AG20443 (cell line): ENCODE results near the gene FBXO21.

Experiments used
- DNase-seq: peaks from one replicate; pipeline ENCODE4 v3.0.0; 2012; ENCODE audit warnings: low spot score, mixed read lengths

FBXO21 gene

DNA sequence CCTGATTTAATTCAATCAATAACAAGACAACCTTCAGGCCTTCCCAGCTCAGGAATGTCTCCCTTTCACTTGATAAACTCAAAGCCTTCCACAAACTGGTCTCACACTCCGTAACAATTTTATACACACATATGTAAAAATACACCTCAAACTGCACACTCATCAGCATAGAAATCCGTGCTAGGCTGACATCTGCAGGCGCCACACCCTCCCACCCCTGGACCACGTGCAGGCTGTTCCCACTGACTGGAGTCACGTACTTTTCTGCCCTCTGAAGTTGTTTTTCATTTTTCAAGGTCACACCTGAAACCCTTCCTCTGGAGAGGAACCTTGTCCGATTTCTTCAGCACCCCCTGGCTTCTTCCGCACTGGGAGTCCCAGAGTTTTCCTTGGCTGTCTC, 27.6 kb downstream of the FBXO21 start:
- DNase-seq, result no peak

DNA sequence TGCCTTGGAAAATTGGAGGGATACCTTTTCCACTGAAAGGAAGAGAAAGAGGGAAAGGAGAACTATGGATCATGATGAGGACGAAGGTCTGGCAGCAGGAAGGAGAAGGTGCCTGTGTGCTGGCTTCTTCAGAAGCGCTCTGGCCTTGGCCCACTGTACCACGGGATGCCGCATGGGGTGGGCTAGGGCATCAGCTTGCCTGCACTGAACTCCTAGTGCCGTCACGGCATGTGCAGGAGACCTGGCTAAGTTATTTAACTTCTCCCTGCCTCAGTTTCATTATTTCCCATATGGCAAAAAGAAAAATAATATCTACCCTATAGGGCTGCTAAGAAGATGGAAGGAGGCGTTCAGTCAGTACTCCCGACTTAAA, 28.1 kb downstream of the FBXO21 start:
- DNase-seq, result no peak

DNA sequence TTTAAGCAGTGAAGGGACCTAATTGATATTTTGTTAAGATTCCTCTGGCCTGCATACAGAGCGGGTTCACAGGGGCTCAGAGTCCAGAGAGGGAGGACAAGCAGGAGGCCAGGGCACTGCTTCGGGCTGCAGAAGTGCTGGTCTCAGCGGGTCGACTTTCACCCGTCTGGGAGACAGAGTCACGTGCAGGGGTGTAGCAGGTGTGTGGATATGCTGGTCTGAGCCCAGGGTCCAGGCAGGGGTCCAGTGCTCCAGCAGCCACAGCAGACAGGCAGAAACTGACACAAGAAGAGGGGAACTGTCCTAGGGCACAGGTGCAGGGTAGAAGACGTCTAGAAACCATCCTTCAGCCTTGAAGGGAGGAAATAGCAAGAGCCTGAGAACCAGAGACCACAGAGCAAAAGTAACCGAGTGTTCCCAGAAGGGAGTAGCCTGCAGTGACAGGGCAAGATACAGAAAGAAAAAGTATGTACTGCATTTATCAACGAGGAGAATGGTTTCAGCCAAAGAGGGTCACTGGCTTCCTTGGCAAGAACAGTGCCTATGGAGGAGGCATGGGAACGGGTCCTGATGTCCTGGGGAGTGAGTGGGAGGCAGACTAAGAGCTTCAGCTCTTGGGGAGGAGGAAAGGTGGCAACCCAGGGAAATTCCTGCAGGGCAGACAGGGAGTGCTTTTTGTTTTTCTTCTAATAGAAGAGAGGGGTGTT, 28.7 kb downstream of the FBXO21 start:
- no peak for DNase-seq

DNA sequence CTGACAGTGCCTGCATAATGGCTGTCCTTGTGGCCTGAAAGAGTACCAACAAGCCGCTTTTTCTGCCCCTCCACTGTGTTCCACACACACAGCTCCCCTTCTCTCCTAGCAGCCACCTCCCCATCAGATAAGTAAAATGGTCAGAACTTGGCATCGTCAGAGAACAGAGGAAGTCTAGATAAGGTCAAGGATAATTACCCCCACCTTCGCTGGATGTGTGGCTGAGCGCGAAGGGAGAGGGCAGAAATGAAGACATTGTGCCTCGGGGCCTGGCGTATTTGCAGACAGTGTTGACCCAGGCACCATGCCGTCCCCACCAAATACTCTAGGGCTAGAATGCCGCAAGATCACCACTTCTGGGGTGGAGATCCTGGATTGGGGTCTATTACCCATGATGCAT, 30.6 kb downstream of the FBXO21 start:
- no peak for DNase-seq

DNA sequence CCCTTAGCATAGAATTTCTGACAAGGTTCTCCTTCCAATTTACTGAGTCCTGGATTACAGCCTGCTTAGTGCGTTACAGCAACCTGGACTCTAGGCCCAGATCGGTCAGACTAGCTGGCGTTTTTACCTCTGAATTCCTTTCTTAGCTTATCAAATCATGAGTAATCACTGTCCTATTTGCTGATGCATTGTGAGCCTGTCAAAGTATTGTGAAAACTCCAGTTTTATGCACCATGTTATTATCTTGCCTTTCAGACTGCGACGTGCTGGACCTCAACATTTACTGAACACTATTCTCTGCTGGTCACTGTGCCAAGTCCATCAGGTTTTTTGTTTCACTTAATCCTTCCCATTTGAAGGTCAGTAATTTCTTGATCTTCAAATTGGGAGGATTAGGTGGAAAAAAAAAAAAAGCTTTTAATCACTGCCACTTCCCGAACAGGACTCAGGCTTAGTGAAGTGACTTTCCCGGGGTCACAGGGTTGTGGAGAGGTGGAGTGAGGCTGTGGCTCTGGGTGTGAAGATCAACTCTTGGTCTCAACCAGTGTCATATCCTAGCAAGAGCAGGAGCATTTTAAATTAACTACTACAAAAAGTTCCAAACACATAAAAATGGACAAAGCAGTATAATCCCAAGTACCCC, 31.2 kb downstream of the FBXO21 start:
- no peak for DNase-seq

DNA sequence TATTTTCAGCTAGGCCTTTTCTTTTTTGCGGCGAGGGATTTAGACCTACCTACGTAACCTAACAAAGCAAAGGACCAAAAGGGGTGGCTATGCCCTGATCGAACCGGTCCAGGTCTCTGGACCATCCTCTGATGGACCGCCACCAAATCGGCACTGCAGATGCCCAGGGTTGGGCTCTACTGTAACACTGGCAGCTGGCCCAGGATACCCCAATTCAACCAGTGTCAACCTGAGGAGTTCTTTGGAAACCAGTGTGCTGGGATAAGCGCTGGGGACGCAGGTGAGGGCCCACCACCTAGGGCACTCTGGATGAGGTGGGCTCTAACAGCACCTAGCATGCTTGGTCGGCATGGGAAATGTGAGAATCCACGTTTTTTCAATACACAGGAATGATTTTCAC, 32.2 kb downstream of the FBXO21 start:
- no peak for DNase-seq

DNA sequence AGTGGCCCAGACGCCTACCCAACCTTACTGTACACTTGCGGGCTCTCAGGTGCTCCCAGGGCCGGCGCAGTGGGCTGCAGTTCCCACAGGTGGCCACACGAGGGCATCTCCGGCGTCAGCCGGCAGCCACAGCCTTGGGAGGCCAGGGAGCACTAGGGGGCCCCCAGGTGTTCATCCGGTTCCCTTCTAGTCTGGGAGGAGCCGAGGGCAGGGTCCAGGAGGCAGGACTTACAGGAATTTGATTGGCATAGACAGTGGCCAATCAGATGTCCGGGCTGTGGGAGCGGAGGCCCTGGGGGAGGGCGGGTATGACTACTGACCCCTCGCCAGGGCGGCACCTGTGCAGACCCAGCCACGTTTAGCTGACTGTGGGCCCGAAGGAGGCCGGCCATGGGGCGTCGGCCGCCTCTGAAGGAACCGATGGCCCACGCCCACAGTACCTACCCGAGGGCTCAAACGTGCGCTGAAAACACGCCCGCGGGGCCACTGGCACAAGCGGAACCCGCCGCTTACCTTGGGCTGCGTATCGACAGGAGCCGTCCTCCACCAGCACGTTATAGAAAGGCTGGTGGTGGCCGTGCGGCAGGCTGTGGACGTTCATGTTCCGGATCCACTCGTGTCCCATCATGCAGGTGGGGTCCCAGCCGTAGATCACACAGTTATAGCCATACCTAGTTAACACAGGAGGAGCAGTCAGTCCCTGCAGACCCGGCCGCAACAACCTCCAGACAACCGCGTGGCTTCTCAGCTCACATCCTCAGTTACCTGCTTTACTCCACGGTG, 34.8 kb downstream of the FBXO21 start:
- peak; percentile 46 for DNase-seq

DNA sequence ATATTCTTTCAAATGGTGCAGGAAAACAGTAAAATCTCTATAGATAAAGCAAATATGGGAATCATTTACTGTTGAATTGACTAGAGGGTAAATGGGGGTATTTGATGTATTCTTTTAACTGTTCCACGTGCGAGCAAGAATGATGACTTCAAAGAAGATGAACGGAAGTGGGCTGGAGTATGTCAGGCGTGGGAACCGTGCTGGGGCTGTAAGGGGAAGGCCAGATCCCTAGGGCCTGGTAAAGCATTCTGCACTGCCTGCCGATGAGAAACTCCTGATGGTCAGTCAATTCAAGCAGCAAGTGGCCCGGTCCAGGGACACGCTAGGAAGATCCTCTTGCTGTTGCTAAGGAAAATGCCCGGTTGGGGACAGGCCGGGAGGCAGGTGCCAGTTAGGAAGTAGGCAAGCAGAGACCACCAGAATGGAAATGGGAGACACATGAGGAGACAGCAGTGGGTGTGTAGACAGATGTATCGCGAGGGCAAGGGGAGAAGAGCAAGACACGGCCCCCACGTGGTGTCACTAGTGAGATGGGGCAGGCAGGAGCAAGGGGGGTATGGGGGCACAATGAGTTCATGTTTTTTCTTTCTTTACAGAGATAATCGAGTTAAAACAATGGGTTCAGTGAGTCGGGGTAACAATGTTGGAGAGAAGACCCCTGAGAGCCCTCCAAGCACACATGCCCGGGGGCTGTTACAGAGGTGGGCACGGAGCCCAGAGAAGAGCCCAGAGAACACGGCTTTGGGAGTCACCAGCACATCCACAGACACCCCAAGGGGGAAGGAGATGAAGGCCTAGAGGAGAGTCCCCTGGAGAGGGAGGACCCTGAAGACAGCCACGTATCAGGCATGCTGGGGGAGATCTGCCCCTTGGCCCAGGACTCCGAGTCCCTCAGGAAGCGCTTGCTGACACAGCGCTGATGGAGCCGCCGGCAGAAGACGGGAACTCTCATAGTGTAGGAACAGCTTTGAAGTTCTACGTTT, 37.2 kb downstream of the FBXO21 start:
- DNase-seq, result no peak

DNA sequence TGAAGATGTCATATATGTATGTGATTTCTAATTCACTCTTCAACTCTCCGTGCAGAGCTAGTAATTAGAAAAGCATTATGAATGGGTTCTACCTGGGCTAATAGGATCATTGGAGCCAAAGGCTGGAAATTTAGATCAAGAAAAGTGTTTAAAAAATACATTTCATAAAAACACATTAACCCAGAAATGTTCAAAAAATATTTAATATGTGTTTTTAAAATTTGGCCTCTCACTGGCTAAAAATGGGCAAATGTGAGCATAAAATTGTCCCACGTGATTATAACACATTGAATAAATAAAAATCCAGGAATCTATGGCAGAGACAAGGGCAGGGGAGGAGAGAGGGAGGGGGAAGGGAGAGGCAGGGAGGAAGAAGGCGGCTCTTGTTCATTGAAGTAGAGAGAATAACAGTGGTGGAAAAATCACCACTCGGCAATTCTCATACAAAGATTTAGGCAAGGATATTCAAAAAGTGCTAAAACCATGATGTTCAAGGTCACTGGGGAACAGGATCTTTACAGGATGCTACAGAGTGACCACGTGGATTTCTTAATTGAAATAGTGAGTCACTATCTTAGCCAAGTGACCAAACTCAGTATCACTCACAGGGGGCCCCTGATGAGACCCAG, 38.8 kb downstream of the FBXO21 start:
- DNase-seq, result no peak

DNA sequence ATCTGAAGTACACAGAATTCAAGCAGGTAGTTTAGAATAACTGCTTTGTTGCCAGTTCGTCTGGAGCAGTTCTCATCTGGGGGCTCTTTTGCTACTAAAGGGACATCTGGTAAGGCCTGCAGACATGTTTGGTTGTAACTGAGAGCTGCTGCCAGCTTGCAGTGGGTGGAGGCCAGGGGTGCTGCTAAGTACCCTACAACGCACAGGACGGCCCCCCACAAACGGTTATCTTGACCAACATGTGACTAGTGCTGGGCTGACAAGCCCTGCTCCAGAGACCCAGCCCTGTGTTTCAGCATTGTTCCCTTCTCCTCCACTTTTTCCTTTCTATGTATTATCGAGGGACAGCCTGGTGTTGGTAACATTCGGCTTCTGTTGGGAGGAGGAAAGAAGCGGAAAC, 40.8 kb downstream of the FBXO21 start:
- no peak for DNase-seq

DNA sequence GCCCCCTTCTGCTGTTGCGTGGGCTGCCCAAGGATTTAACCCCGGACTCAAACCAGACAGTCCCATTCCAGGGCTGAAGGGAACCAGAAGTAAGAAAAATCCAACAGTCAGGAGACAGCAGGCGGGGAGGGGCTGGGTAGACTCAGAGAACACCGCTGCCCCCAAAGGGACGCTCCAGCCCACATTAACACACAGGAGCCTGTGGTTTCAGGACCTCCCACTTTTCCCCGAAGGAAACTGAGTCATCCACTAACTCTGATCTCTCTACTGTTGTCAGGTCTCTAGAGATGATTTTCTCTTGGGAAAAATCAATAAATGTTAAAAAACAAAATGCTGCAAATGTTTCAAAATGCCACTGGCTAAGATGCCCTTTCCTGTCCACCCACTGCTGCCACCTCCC, 41.6 kb downstream of the FBXO21 start:
- DNase-seq, result no peak

DNA sequence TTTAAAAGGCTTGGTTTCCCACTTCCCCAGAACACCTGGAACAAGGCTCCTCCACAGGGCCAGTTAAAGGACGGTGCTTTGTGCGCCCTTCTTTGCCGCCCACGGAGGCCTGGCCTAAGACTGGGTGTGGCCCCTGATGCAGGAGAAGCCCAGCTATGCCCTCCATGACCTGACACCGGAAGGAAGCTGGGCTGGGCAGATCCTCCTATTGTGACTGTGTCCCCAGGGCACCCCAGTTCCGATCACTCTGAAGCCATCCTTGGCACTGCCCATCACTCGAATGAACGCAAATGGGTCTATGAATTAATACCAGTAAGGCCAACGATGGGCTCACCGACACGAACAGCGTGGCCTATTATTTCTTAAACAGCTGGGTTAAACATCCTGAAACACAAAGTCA, 42.6 kb downstream of the FBXO21 start:
- no peak for DNase-seq

DNA sequence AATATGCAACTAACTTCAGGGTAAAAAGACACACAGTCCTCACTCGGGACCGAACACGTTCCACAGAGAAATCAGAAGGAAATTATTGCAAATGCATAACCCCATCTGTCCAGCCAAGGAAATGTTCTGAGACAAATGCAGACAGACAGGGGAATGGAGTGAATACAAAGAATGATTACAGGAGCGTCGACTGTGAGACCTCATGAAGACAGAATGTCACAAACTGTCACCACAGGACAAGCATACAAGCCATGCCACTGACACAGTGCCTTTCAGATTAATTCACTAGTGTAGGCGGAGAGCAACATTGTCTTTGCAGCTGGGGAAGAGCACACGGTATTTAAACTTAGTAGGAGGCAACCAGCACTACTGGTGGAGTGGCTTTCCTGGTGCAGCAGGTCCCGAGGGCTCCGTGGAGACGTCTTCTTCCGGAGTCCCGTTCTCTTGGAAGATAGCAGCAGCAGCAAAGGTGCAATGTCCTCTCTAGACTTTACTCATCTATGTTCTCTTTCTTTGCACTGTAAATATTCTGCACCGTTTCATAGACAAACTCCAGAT, 44.6 kb downstream of the FBXO21 start:
- DNase-seq, result no peak

DNA sequence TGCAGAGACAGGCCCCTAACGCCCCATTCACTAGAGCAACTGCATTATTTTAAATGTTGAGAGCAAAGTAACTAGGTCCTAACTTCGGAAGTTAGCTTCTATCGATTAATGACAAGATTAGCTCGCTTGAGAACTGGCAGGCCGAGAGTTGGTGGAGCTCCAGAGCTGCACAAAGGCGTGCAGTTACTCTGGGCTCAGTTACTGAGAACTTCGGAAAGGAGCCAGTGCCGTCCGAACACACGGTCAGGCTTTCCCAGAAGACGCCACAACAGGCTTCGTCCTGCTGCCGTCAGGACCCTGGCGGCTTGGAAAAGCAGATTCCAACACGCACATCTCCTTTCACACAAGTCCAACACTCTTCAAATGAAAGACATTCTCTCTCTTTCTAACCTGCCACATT, 45.7 kb downstream of the FBXO21 start:
- DNase-seq, result no peak

DNA sequence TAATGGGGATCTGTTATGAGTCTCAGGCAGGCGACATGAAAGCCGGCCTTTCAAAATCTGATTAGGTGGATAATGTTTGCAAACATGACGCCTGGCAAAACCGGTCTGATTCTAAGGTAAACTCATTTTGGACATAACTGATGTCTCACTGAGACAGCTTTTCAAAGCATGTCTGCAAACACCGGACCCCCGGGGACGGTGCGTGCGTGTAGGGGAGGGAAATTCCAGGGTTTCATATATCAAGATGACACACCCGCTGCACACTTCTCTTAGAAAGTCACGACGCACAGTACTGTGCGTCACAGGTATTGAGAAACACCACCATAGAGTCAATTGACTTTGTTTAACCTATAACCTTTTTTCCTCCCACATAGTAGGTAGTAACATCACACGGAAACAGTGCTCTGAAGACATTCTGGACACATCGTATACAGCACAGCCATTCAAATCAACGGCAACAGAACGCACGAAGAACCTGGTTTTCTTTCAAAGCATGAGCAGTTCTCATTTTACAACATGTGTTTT, 47.2 kb downstream of the FBXO21 start:
- DNase-seq, result no peak

DNA sequence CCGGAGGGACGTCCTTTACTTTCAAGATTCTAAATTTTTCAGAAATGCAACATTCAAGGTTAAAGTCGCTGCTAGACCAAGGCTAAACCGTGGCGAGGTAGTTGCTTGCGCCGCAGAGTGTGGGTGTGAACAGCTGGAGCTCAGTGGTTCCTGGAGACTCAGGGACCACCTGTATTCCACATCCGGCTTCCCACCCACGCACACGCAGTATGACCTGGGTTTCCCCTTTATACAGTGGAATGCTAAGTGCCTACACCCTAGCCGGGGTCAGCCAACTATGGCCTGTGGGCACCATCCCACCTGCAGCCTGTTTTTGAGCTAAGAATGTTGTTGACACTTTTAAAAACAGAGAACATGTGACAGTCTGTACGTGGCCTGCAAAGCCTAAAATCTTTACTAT, 48.2 kb downstream of the FBXO21 start:
- no peak for DNase-seq

DNA sequence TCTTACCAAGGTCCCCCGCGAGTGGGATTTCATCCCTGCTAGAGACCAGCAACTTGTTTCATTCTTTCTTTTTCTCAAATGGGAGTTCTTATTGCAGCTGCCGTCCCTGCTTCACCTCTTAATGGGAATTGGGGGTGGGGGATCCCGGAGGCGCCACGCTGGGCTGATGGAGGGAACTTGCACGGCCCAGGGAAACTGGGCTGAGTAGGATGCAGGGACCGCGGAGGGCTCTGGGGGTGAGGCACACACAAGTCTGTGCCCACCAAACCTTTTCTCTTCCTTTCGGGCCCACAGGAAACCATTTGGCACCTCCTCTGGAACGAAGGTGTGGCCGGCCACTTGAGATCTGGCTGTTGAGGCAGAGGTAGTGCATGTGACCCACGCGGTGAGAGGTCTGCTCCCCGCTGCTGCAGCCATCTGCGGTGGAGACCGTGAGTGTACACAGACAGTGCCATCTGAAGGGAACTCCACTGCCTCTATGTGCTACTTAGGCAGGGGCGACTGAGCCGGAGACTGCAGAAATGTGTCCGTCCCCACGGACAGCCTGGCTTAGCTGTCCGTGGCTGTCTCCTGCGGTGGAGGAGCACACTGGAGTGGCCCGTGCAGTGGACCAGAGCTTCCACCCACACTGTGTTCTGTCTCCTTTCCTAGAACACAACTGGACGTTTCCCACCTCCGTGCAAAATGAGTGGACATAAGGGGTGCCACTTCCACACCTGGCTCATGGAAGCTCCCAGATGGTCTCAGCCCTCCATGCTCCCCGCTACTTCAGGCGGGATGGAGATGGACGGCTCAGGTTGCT, 49.0 kb downstream of the FBXO21 start:
- no peak for DNase-seq

DNA sequence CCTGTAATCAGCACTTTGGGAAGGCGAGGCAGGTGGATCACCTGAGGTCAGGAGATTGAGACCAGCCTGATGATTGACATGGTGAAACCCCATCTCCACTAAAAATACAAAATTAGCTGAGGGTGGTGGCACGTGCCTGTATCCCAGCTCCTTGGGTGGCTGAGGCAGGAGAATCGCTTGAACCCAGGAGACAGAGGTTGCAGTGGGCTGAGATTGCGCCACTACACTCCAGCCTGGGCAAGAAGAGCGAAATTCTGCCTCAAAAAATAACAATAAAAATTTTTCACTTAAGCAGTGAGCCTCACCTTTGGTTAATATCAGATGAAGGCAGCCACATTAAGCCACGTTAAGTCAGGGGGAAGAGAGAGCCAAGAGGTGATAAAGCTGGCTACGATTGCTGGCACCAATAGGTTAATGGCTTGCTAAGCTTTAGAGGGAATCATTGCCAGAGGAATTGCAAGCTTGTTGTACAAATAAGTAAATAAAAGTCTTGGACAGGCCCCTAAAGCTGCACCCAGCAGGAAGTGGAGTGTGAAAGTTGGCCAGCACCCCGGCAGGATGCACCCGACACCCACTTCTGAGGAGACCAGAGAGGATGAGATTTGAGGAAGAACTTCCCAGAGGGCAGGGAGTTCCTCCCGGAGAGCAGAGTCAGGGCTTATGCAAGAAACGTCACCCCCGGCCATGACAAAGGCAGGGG, 49.7 kb downstream of the FBXO21 start:
- DNase-seq, result no peak

DNA sequence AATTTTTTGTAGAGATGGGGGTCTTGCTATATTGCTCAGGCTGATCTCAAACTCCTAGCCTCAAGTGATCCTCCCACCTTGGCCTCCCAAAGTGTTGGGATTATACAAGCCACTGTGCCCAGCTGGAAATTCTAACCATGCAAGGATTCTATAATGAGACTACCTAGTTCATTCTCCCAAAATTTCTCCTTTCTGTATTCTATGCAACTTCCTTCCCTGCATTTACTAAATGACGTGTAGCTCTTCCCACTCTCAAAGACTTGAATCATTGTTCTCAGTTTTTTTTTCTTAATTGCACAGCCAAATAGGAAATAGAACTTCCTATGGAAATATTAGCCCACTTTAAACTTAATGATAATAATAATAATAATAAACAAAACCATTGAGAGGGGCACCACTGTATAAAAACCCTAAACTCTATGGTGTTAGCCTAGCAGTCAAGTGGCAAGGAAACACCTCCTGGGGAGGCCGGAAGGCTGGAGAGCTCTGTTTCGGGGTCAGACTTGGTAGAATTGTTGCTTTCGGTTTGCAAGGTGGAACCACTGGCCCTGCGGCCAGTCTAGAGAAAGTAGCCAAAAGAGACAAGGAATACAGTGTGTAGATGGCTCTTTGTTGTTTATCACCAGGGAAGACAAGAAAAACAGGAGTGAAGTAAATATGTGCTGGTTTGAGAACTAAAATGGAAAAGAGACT, 51.1 kb downstream of the FBXO21 start:
- no peak for DNase-seq
